Left renal cortex interstitium (tissue), 4 donors: ENCODE results near the gene AAGAB. TPM values are rescaled to one million over a fixed set of nuclear protein-coding genes. Genes with fewer than 3 reads are reported as not detected.
"Not testable (repeated sequence)": the region's sequence is repeated elsewhere in the genome, so short reads cannot be mapped to it uniquely, and the experiment has no call there.

Source experiments
- DNase-seq, 4 donors: peaks; one replicate each; pipeline ENCODE4 v3.0.0-alpha.2; 2013; ENCODE audit warnings: low read depth in 4 of 4, low spot score in 2 of 4, missing footprints in 1 of 4
- polyA plus RNA-seq, 4 donors: library from polyadenylated mRNA; unstranded; fragments of 120-200 nt; gene quantifications; one replicate each; pipeline ENCODE4 v1.2.1, GENCODE V29; 2013; ENCODE audit not compliant: insufficient read length in 4 of 4

AAGAB gene, protein sequence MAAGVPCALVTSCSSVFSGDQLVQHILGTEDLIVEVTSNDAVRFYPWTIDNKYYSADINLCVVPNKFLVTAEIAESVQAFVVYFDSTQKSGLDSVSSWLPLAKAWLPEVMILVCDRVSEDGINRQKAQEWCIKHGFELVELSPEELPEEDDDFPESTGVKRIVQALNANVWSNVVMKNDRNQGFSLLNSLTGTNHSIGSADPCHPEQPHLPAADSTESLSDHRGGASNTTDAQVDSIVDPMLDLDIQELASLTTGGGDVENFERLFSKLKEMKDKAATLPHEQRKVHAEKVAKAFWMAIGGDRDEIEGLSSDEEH
- polyA plus RNA-seq = 10 to 100 TPM; 50.9 to 63.4 (median 54.0) TPM

DNA sequence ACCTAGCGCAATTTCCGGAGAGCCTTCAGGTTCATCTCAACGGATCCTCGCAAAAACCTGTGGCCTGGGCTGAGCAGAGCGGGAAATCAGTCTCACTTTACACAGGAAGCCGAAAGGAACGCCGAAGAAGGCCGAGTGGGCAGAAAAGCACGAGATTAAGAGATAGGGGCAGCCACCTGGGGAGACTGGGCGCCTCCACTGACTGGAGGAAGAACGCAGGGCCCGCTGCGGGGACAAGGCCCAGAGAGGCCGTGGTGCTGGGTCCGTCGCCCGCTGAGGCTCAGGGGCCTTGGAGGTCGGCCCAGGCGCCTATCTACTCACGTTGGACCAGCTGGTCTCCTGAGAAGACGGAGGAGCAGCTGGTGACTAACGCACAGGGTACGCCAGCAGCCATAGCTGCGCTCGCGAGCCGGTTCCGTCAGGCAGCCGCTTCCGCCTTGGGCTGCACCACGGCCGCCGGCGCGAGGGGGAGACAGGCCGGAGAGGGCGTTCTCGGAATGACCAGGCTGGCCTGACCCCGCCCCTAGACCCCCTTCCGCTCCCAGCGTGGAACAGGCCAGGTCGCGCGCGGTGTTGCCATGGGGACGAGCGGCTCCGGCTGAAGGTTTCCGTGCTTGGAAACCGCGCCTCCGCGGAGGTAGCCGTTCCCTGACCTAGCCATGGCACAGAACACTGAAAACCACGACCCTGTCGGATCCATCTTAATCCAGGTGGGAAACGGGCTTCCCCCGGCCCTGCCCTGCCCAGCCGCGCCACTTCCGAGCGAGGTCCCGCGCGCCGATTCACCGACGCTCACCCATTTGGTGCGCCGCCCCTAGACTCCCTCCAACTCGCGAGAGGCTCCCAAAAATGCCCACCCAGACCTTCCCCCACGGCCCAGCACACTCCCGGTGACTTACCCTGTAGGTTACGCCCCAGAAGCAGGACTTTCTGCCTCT lies at the start of gene AAGAB, which contains the start of gene IQCH:
Gene AAGAB (minus strand): TSS at position 424 of the 938 bp plus-strand sequence. CDS start 30 bp downstream, at position 394.
Gene IQCH (plus strand): TSS at position 549 of the 938 bp plus-strand sequence. CDS start 111 bp downstream, at position 660.
- peak; percentile 80 to 94 (median 91) for DNase-seq

DNA sequence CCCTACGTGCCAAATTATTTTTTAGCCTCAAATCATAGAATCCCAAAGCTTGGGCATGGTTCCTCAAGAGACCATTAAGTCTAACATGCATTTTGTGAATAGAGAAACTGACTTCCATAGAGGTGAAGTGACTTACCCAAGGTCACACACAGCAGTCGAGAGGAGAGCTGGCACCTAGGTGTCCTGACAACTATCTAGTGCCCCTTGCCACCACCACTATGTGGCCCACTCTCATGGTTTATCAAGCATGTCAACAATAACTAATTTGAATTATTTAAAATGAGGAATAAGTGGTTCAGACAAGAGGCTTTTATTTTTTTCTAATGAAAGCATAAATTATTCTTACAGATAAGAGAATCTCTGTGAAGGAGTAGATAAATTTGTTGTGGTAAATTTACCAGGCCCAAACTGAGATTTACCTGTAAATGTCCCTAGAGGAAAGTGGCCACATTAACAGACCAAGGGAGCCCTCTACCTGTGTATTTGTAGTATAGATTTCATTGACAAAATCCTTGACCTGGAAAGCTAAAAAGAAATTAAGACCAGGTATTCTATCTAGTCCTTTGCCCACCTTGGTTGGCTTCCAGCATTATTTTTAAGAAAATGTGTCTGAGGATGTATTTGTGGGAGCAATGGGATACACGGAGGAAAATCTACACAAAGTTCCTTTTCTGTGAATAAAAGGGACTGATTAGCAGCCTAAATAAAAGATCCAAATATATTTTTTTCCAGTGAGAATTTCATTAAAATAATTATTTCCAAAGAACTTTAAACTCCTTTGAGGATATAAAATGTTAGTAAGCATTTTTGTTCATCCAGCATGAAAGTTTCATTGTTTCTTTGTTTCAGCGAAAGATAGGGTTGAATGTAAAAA lies 49.3 kb upstream of the AAGAB start:
- DNase-seq = no peak

DNA sequence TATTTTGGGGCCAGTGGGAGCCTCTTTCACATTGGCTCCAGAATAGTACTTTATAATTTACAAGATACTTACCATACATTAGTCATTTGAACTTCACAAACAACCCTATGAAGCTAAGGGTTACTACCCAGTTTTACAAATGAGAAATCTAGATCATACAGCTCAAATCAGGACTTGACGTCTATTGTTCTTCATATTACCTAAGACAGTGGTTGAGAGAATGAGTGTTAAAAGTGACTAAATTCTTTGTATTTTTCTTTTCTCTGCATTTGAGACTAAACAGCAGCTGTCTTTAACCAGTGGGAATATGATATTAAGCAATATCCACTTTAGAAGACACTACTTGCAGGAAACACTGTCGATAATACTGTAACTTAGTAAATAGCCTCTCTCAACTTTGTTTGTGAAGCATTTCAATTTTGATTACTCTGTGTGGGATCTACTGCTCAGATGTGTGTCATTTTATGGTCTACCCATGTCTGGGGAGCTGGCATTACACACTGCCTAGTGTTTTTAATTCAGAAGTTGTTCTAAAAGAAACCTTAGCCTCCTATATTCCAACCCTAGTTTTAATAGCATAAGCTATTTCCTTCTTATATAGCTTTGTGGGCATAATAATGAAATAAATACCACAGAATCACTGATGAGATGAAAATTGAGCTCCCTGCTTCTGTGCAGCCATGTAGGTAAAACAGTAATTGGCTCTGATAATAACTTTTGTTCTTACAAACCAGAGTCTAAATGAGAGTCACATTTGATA lies 46.0 kb upstream of the AAGAB start:
- DNase-seq = no peak

DNA sequence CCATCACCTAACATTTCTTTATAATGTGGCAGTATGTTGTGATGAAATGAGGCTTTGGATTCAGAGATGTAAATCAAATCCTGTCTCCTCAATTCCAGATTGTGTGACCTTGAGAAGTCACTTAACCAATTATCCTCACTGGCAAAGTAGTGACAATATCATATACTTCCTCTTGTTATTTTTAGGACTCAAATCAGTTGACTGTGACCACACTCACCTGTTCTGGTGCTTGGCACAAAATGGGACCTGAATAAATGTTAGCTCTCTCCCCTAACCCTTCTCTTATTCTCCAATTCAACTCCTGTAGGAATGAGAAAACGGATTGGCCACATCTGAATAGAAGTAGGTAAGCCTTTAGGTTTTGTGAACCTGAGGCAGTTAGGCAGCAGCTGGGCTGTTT lies 42.2 kb upstream of the AAGAB start:
- no peak for DNase-seq

DNA sequence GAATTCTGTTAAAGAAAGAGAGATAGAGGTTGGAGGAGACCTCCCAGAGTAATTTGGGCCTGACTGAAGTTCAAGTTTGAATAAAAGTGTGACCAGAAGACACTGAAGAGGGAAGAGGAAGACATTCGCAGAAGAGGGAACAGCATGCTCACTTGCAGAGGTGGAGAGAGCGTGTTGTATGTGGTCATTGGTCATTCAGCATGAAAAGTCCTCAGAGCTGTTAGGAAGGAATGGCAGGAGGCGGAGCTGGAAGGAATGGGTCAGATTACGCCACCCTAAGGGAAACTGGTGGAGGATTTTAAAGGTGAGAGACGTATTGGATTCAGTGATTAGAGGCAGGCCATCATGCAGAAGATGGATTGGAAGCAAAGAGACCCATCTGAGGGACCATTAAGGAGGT lies 41.7 kb upstream of the AAGAB start:
- DNase-seq = no peak

DNA sequence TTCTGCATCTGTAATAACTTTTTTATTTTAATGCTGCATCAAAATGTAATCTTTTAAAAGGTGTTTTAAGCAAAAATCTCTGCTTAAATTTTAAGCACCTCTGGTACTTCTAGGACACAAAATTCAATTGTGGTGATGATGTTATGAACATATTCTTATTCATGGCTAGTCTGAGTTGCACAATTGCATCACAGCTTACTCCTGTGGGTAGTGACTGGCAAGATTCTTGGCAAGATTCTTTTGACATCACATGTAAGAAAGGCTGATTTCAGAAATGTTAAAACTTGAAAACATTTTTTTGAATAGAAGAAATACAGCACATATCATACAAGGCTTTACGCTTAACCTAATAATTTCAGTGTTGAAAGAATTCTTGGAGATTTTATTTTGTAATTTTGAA lies 35.9 kb upstream of the AAGAB start:
- no peak for DNase-seq

DNA sequence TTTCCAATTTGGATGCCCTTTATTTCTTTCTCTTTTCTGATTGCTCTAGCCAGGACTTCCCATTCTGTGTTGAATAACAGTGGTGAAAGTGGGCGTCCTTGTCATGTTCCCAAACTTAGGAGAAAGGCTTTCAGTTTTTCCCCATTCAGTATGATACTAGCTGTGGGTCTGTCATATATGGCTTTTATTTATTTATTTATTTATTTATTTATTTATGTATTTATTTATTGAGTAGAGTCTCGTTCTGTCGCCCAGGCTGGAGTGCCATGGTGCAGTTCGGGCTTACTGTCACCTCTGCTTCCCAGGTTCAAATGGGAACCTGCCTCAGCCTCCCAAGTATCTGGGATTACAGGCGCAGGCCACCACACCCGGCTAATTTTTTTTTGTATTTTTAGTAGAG lies 31.9 kb upstream of the AAGAB start:
- DNase-seq = not testable (repeated sequence)

DNA sequence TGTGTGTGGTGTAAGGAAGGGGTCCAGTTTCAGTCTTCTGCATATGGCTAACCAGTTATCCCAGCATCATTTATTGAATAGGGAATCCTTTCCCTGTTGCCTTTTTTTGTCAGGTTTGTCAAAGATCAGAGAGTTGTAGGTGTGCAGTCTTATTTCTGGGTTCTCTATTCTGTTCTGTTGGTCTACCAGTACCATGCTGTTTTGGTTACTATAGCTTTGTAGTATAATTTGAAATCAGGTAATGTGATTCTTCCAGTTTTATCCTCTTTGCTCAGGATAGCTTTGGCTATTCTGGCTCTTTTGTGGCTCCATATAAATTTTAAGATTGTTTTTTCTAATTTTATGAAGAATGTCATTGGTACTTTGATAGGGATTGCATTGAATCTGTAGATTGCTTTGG lies 31.2 kb upstream of the AAGAB start:
- not testable (repeated sequence) for DNase-seq

DNA sequence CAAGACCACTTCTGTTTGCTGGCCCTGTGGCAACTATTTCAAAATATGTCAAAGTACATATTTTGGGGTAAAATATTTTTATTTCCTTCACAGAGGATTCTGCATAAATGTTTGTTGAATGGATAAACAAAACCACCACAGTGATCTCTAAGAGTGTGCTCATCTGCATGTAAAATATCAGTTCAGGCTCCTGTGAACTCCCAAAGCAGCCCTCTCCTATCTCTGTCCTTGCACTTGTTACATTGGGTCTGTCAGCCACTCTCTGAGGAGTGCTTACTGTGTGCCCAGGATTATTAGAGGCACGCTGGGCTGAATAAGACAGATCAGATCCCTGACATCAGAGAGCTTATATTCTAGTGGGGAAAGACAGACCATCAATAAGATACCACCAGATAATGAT lies 27.3 kb upstream of the AAGAB start:
- no peak for DNase-seq

DNA sequence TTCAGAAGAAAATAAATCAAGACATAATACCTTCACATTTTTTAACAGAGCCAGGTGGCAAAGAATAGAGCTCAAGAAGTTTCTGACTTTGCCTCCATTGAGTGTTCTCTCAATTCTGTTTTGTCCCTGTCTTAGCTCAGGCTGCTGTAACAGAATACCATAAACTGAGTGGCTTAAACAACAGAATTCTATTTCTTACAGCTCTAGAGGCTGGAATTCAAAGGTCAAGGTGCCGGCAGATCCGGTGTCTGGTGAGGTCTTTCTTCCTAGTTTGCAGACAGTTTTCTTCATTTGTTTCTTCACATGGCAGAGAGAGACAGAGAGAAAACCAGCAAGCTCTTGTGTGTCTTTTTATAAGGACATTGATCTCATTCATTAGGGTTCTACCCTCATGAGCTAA lies 25.8 kb upstream of the AAGAB start:
- peak in 1 of 4 donors; percentile 36 for DNase-seq

DNA sequence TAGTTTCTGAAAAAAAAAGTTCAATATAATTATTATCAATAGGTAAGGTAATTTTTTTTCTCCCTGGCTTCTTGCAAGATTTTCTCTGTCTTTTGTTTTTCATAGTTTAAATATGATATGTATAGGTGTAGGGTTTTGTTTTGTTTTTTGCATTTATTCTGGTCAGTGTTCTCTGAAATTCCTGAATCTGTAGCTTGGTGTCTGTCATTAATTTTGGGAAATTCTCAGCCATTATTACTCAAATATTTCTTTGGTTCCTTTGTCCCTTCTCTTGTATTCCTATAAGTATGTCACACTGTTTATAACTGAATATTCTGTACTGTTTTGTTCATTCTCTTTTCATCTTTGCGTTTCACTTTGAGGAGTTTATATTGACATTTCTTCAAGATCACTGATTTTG lies 22.2 kb upstream of the AAGAB start:
- no peak for DNase-seq

DNA sequence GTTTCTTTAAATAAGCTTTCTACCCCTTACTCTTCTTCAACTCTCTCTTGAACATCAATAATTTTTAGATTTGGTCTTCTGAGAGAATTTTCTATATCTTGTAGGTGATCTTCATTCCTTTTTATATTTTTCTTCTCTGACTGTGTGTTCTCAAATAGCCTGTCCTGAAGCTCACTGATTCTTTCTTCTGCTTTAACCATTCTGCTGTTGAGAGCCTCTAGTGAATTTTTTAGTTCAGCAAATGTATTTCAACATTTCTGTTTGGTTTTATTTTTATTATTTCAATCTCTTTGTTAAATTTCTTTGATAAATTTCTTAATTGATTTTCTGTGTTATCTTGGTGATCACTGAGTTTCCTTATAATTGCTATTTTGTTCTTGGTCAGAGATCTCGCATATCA lies 19.8 kb upstream of the AAGAB start:
- no peak for DNase-seq

DNA sequence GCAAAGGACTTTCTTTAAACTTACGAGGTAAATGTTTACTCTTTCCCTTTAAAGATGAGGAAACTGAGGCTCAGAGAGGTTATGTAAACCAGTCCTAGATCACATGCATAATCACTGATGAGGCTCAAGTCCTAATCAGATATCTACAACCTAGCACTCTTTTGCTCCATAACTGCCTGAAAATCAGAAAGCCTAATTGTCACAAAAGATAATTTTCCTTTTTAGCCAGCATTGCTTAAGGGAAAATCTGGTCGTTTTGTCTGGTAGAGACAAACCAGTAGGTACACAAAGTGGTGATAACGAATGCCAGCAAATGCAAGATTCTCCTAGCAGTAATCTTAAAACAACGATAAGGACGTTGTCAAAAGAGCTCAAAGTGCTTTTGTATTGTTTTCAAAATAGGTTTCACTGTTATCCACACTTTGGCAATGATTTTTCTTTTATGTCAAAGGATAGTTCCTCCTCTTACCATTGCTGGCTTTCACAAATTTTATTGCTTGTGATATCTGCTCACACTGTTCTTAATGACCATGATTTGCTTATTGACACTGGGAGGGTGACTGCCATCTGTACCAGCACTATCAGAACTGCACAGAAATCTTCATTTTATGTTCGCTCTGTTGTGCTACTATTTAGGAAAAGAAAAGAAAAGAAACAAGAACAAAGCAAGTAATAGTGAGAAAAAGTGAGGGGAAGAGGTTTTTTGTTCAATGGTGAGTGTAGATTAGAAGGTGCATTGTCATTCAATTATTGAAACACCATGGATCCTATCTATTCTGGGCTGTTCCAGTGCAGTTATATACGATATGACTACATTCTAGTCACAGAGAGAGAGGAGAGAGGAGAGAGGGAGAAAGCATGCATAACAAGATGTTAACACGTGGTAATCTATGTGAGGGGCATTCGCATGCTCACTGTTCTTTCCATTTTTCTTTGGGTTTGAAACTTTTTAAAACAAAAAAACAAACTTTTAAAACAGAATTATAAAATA lies 13.8 kb upstream of the AAGAB start:
- DNase-seq = no peak

DNA sequence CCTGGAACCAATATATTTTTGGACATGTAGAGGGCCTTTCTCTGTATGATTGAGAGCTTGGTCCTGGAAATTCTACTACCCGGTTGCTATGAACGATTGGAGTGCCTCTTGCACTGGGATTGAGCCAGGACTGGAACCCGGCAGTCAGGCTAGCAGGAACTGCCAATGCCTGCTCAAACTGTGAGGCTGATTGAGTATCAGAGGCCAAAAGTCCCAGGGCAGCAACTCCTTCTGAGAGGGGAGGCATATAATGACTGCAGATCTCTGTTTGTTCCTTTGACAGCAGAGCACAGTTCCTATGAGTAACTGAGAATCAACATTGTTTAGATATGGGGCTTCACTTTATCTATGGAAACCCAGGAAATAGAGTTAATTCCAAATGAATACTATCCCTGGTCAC lies 13.0 kb upstream of the AAGAB start:
- DNase-seq = no peak

DNA sequence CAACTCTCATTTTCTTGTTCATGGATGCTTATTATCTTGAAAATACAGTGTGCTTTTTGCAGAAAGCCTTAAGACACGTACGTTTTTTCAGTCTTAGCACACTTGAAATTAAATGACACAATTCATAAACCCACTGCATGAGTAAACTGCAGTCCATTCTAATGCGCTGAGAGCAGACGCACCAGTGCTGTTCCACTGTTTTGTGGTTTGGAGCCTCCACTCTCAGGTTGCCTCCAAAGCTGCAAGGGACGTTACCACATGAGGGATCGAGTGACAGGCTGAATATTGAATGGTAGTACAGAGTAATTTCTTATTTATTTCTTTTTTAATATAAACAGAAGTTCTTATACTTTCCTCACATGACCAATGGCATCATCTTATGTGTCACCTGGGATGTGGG lies 12.4 kb upstream of the AAGAB start:
- DNase-seq = no peak

DNA sequence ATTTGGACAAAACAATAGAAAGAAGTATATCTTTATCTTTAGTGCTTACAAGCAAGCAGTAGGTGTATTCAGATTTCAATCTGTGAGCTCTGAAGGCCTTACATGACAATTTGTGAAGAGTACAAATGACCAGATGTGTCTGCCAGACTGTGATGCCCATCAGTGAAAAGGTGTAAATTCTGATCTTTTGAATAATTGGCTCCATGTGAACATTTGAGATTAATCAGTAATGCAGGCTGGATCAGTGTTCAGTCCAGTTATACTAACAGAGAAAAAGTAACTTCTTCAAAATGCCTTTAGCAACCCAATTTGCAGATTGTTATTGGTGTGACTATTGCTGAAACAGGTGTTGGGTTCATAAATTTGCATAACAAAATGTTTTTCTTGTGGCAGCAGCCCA lies 5.3 kb upstream of the AAGAB start:
- no peak for DNase-seq

DNA sequence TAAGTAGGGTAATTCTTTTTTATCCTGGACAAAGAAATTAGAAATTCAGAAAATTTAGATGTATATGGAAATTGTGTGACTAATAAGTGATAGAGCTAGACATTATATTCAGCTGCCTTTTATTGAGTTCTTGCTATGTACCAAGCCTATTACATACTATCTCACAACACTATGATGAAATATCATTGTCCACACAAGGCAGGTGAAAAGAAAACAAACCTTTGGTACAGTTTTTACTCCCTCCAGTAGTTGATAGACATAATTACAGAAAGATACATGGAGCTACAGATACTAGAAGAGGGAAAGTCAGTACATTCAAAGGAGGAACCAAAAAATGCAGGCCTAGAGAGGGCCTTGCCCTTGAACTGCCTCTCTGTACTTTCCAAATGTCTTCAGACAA lies 4.9 kb upstream of the AAGAB start:
- no peak for DNase-seq

DNA sequence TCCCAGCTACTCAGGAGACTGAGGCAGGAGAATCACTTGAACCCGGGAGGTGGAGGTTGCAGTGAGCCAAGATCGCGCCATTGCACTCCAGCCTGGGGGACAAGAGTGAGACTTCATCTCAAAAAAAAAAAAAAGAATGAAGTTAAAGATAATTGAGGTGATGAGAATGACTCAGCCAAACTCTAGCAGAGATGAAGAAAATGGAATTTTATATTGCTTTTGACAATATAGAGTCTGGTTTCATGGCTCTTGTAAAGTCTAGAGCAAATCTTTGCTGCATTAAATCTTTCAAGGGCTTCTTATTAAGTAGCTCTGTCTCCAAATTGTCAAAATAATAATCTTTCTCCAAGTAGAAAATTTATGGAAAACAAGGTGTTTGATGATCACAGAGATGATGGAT lies 4.0 kb upstream of the AAGAB start:
- not testable (repeated sequence) for DNase-seq

DNA sequence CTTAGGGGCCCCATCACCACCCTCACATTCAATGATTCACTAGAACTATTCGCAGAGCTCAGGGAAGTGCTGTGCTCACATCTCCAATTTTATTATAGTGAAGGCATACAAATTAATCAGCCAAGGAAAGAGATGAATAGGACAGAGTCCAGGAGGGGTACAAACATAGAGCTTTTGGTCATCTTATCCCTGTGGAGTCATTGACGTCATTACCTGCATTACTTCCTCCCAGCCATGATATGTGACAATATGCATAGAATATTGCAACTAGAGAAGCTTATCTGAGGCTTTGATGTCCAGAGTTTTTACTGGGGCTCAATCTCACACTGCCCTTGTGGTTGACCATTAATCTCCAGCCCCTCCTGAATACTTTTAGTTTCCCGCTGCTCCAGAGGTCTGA lies 1.6 kb upstream of the AAGAB start:
- no peak for DNase-seq
